Stimulated activated CD4-positive, alpha-beta T cell treated with anti-CD3 and anti-CD28 coated beads, Interleukin-1b, Interleukin-23, amount 100 ng/mL, for 1 hour (primary cell): ENCODE data around the gene SORT1.
"Not testable (repeated sequence)": the region's sequence is repeated elsewhere in the genome, so short reads cannot be mapped to it uniquely, and the experiment has no call there.

Experiments used
- DNase-seq, 2 donors: peaks; one replicate each; pipeline ENCODE4 v3.0.0-alpha.2; 2020; ENCODE audit warnings: low read depth in 2 of 2

The SORT1 gene

GRCh38 chr1:109379907-109380306, 17.8 kb downstream of the SORT1 start:
- DNase-seq = no peak

GRCh38 chr1:109379422-109379821, 18.3 kb downstream of the SORT1 start:
- no peak for DNase-seq

GRCh38 chr1:109377698-109378097, 20.0 kb downstream of the SORT1 start:
- DNase-seq = no peak

DNA sequence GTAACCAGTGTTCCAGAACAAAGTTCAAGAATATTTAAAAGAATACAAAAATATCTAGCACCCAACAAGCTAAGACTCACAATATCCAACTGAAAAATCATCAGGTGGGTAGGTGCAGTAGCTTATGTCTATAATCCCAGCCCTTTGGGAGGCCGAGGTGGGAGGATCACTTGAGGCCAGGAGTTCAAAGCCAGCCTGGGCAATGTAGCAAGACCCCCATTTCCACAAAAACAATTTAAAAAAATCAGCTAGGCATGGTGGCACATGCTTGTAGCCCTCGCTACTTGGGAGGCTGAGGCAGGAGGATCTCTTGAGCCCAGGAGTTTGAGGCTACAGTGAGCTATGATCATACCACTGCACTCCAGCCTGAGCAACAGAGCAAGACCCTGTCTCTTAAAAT, 24.0 kb downstream of the SORT1 start:
- DNase-seq = not testable (repeated sequence)

- no peak for DNase-seq
These were observed 24.6 kb downstream of the SORT1 start for GRCh38 chr1:109373126-109373525.

DNA sequence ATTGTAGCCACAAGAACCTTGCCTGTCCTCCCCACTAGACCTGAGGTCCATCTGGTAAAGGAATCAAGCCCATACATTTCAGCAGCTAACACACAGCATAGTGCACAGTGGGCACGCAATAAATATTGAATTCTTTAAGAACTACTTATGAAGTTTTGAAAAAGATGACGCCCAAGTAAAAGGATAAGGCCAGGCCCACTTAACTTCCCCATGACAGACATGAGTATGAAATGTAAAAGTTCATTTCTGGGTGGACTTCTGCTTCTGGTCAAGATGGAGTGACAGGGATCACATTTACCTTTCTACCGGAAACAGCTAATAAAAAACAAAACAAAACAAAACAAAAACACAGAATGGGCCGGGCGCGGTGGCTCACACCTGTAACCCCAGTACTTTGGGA, 25.4 kb downstream of the SORT1 start:
- DNase-seq = no peak

- no peak for DNase-seq
These were observed 26.4 kb downstream of the SORT1 start for GRCh38 chr1:109371341-109371739.

- DNase-seq = no peak
These were observed 26.9 kb downstream of the SORT1 start for GRCh38 chr1:109370712-109371340.

DNA sequence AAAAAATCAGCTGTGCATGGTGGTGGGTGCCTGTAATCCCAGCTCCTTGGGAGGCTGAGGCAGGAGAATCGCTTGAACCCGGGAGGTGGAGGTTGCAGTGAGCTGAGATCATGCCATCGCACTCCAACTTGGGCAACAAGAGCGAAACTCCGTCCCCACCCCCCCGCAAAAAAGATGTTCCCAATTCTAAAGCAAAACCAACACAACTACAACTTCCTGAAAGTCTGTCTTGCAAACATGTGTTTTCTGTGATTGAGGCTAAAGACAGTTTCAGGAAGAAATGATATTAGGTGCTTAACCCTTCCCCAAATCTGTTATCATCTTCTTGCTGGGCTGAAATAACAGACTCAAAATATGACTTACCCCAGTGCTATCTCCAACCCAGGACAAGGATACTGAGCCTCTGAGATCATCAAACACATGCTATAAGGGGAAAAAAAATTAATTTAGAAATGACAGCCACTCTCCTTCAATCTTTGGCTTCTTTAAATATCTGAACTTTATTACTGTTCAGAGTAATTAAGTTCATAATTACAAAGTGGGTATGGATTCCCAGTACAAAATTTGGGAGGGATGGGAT, 28.5 kb downstream of the SORT1 start:
- no peak for DNase-seq

GRCh38 chr1:109368464-109368863, 29.3 kb downstream of the SORT1 start:
- DNase-seq = no peak

DNA sequence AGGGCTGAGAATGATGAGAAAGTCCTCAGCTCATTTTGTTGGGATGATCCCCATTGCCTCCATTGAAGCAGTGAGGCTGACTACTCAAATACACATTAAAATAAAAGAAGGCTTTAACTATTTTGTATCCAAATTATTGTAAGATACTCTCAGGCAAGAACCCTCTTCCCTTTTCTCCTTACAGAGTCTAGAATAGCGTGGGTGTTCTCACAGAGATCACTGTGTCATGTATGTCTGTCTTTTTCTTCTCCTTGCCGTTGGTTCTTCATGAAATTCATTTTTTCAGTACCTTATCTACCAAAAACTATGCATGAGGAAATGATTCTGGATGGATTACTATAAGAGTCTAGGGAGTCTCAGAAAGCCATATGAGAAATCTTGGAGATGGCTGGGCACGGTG, 30.1 kb downstream of the SORT1 start:
- no peak for DNase-seq

DNA sequence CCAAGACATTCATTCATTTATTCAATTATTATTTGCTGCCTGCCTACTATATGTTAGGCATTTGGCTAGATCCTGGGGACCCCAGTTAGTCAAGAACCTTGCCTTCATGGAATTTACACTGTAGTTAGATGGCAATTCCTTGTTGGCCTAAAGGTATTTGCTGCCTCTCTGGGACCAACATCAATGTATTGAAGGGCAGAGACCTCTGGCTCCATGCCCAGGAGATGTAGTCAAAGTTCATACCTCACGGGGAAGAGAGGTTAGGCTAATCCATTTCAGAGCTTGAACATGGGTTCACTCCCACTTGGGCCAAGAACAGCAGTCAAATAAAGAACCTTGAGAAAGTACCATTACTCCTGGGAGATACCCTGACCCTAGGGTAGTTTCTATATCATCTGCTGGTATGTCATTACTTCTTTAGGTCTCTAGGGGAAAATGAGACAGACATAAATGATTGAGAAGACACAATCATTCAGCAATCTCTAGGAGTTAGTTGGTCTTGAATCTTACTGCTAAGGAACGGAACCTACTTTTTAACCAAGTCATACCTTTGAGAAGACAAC, 32.0 kb downstream of the SORT1 start:
- no peak for DNase-seq

DNA sequence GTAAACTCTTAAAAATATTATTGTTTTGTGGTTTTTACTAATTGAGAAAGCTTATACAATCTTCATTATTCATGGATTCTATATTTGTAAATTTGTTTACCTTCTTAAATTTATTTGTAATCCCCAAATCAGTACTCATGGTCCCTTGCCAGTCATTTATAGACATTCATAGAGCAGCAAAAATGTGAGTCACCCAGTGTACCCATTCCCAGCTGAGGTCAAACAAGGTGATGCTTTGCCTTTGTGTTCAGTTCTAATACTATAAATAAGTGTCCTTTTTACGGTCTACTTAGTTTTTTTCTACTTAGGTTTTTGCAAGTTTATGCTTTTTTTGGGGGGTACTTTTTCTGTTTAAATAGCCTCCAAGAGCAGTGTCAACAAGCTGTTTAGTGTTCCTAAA, 36.1 kb downstream of the SORT1 start:
- no peak for DNase-seq

- no peak for DNase-seq
These were observed 36.6 kb downstream of the SORT1 start for GRCh38 chr1:109361069-109361468.

DNA sequence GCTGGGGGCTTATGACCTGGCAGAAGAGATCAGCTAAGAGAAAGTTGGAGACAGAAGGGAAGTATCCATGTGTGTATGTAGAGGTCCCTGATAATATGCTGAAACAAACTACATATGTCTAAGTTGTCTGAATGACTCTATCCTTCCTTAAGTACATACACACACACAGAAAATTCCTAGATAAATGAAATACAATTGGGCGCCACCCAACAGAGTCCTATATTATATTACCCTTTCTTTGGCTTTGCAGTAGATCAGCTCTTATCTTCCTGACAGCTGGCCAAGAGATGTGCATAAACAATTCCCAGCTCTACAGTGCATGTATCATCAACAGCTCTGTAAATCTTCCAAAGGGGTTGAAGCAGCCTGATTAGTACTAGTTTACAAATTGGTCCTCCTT, 40.1 kb downstream of the SORT1 start:
- DNase-seq = no peak

- no peak for DNase-seq
These were observed 40.8 kb downstream of the SORT1 start for GRCh38 chr1:109356915-109357314.

GRCh38 chr1:109356505-109356904, 41.2 kb downstream of the SORT1 start:
- no peak for DNase-seq

GRCh38 chr1:109354929-109355328, 42.8 kb downstream of the SORT1 start:
- no peak for DNase-seq

DNA sequence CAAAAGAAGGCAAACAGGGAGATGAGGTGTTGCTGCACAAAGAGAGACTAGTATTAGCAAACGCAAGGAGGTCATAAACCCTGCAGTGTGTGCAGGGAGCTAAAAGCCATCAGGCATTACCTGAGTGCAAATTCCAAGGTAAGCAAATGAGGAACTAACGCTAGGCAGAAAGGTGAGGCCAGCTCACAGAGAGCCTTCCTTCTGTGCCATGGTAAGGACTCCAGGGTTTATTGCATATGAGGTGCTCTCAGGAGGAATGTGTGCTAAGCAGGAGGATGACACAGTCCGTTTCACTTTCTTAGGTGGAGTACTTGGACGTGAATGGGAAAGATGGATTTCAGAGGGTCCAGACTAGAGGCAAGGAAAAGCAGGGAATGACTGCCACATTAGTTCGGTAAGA, 46.3 kb downstream of the SORT1 start:
- DNase-seq = no peak

- DNase-seq = no peak
These were observed 47.1 kb downstream of the SORT1 start for GRCh38 chr1:109350655-109351054.

DNA sequence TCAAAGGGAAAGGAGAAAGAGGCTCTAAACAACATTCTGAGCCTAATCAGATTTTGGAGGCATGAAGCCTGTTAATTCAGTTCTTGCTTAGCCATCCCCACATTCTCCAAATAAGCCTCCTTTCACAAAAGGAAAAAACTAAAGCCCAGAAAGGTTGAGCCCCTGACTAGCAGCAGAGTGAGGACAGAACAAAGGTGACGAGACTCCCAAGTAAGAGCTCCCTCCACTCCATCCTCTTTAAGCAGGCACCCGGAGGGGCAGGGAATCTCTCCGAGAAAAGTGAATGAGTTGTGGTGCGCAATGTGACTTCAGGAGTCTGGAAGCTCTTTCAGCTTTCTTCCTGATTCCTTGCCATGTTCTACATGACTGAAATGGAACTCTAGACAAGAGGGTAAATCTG, 47.5 kb downstream of the SORT1 start:
- no peak for DNase-seq

- no peak for DNase-seq
These were observed 50.2 kb downstream of the SORT1 start for GRCh38 chr1:109347511-109347910.
